Fibroblast of lung (primary cell): ENCODE measurements around the gene RCBTB1. TPM values are rescaled to one million over a fixed set of nuclear protein-coding genes. Genes with fewer than 3 reads are reported as not detected.

Source experiments
- DNase-seq, 2 donors: peaks; one replicate each; pipeline versions ENCODE4 v3.0.0 to v3.0.0-alpha.2; 2010; ENCODE audit warnings: low read depth in 2 of 2
- H2AFZ ChIP-seq: 2 replicates; pipeline ENCODE4 v1.5.1; 2012; ENCODE audit warnings: low read length, control low read depth, inconsistent platforms
- H3K27ac ChIP-seq: 2 replicates; pipeline ENCODE4 v1.5.1; 2011; ENCODE audit warnings: low read length, control low read depth; ENCODE audit not compliant: insufficient read depth
- H3K27me3 ChIP-seq: 2 replicates; pipeline ENCODE4 v1.5.1; 2011; ENCODE audit warnings: mild to moderate bottlenecking, low read length; ENCODE audit not compliant: control insufficient read depth, insufficient read depth
- H3K36me3 ChIP-seq: 2 replicates; pipeline ENCODE4 v1.5.1; 2011; ENCODE audit warnings: low read length; ENCODE audit not compliant: control insufficient read depth, insufficient read depth
- H3K4me1 ChIP-seq: 2 replicates; pipeline ENCODE4 v1.5.1; 2011; ENCODE audit warnings: low read length; ENCODE audit not compliant: control insufficient read depth, insufficient read depth; ENCODE audit errors: extremely low read depth
- H3K4me2 ChIP-seq: 2 replicates; pipeline ENCODE4 v1.5.1; 2011; ENCODE audit warnings: low read length, control low read depth; ENCODE audit not compliant: insufficient read depth; ENCODE audit errors: extremely low read depth
- H3K4me3 ChIP-seq, 4 experiments: fragments of 200-600 bp in 1 of 4; sonication (generic) in 1 of 4; replicated peaks in 1 of 4; 2 replicates each; pipeline ENCODE4 v1.5.1; 2011 to 2016; ENCODE audit warnings: low read length in 4 of 4, low read depth in 3 of 4, mild to moderate bottlenecking in 3 of 4, control low read depth in 2 of 4, inconsistent platforms in 1 of 4, mixed read lengths in 1 of 4; ENCODE audit not compliant: insufficient read depth in 1 of 4; ENCODE audit errors: control extremely low read depth in 1 of 4
- H3K79me2 ChIP-seq: 2 replicates; pipeline ENCODE4 v1.5.1; 2012; ENCODE audit warnings: mild to moderate bottlenecking, low read length, inconsistent platforms; ENCODE audit not compliant: control insufficient read depth, insufficient read depth
- H3K9ac ChIP-seq: 2 replicates; pipeline ENCODE4 v1.5.1; 2011; ENCODE audit warnings: mild to moderate bottlenecking, low read length, control low read depth; ENCODE audit not compliant: insufficient read depth
- H3K9me3 ChIP-seq: 2 replicates; pipeline ENCODE4 v1.5.1; 2012; ENCODE audit warnings: low read depth, low read length; ENCODE audit not compliant: control insufficient read depth, insufficient read depth
- H4K20me1 ChIP-seq: 2 replicates; pipeline ENCODE4 v1.5.1; 2011; ENCODE audit warnings: low read length; ENCODE audit not compliant: control insufficient read depth, insufficient read depth; ENCODE audit errors: extremely low read depth
- CTCF ChIP-seq, 2 donors: IDR thresholded peaks in 1 of 2; conservative IDR thresholded peaks in 1 of 2; 1 replicate in 1 of 2; 2 replicates in 1 of 2; pipeline ENCODE4 v1.5.1; 2011 to 2012; ENCODE audit warnings: low read length in 2 of 2, control low read depth in 1 of 2, inconsistent platforms in 1 of 2, low read depth in 1 of 2, mild to moderate bottlenecking in 1 of 2
- EZH2 ChIP-seq: IDR thresholded peaks from 2 replicates; pipeline ENCODE4 v1.5.1; 2012; ENCODE audit warnings: low read length, control low read depth, mild to moderate bottlenecking; ENCODE audit errors: missing control alignments
- polyA plus RNA-seq, 2 donors: library from polyadenylated mRNA; depleted of rRNA in 1 of 2; stranded (reverse) in 1 of 2; unstranded in 1 of 2; fragments of >200 nt; gene quantifications; 2 replicates each; pipeline ENCODE4 v1.2.1, GENCODE V29; 2011 to 2012; ENCODE audit warnings: missing spikeins in 1 of 2
- total RNA-seq: library from RNA; depleted of rRNA; stranded (reverse); fragments of >200 nt; gene quantifications from 2 replicates; pipeline ENCODE4 v1.2.1, GENCODE V29; 2014

RCBTB1 gene
- total and polyA plus RNA-seq, 2 donors (not counting 1 experiment from before 2014, with no cell fraction given): 22.7 to 42.6 TPM

- Histone ChIP-seq H3K79me2 (no peaks in the 10 kb centered on the region), H3K9ac (no peak overlapping the region), H4K20me1 (no peaks in the 10 kb centered on the region), H3K4me3 (no peak overlapping the region), H3K27me3 (no peaks in the 10 kb centered on the region), H3K9me3 (no peaks in the 10 kb centered on the region), H3K27ac (no peak overlapping the region), H3K36me3 (peaks cover 5% of the 10 kb centered on the region), H2AFZ (no peak overlapping the region), H3K4me1 (no peaks in the 10 kb centered on the region), H3K4me2 (no peak overlapping the region)
- no peak for DNase-seq
- TF ChIP-seq CTCF (conservative IDR thresholded peaks at IDR 0.05 in 1 of 2, IDR thresholded peaks at IDR 0.05 in 1 of 2; ENCODE audit: low read depth in 1 of 2, low read length in 2 of 2) (no peak), EZH2 (no peak)
These were observed 26.4 kb downstream of the RCBTB1 start for GRCh38 chr13:49559006-49559405.

- Histone ChIP-seq H3K4me3 (no peak overlapping the region), H3K36me3 (peaks cover 5% of the 10 kb centered on the region), H4K20me1 (no peaks in the 10 kb centered on the region), H3K4me2 (no peak overlapping the region), H3K4me1 (no peaks in the 10 kb centered on the region), H3K9ac (no peak overlapping the region), H3K9me3 (no peaks in the 10 kb centered on the region), H3K27ac (no peak overlapping the region), H3K27me3 (no peaks in the 10 kb centered on the region), H2AFZ (no peak overlapping the region), H3K79me2 (no peaks in the 10 kb centered on the region)
- no peak for DNase-seq
- TF ChIP-seq CTCF (conservative IDR thresholded peaks at IDR 0.05 in 1 of 2, IDR thresholded peaks at IDR 0.05 in 1 of 2; ENCODE audit: low read depth in 1 of 2, low read length in 2 of 2): no peak
- no peak for TF ChIP-seq EZH2
These were observed 31.0 kb downstream of the RCBTB1 start for GRCh38 chr13:49554387-49554786.

- Histone ChIP-seq H3K4me1 (no peaks in the 10 kb centered on the region), H3K79me2 (no peaks in the 10 kb centered on the region), H4K20me1 (no peaks in the 10 kb centered on the region), H3K27me3 (no peaks in the 10 kb centered on the region), H3K4me2 (no peak overlapping the region), H3K27ac (no peak overlapping the region), H3K36me3 (peaks cover 2% of the 10 kb centered on the region), H2AFZ (no peak overlapping the region), H3K9ac (no peak overlapping the region), H3K4me3 (no peak overlapping the region), H3K9me3 (no peaks in the 10 kb centered on the region)
- TF ChIP-seq EZH2 (no peak), CTCF (conservative IDR thresholded peaks at IDR 0.05 in 1 of 2, IDR thresholded peaks at IDR 0.05 in 1 of 2; ENCODE audit: low read depth in 1 of 2, low read length in 2 of 2) (no peak)
- no peak for DNase-seq
These were observed 31.5 kb downstream of the RCBTB1 start for GRCh38 chr13:49553888-49554287.
